IgD-negative memory B cell (primary cell): Measurements from ENCODE around the gene COL18A1. TPM values are rescaled to one million over a fixed set of nuclear protein-coding genes. Genes with fewer than 3 reads are reported as not detected.
A peak's percentile ranks its signal among the peaks of the same experiment; 100 is the strongest.

Experiments used
- H3K27ac Mint-ChIP-seq, 3 donors: one replicate each; pipeline ENCODE4 v1.8.0; 2020 to 2022; ENCODE audit warnings: mild to moderate bottlenecking in 3 of 3, mixed read lengths in 3 of 3, moderate library complexity in 1 of 3
- H3K27me3 Mint-ChIP-seq: one replicate; pipeline ENCODE4 v1.8.0; 2021; ENCODE audit warnings: mixed read lengths
- H3K36me3 Mint-ChIP-seq: one replicate; pipeline ENCODE4 v1.8.0; 2020; ENCODE audit warnings: mild to moderate bottlenecking, mixed read lengths
- H3K4me1 Mint-ChIP-seq, 3 donors: one replicate each; pipeline ENCODE4 v1.8.0; 2020 to 2022; ENCODE audit warnings: mixed read lengths in 3 of 3, mild to moderate bottlenecking in 1 of 3
- H3K4me3 Mint-ChIP-seq, 4 donors: one replicate each; pipeline ENCODE4 v1.8.0; 2020 to 2022; ENCODE audit warnings: mild to moderate bottlenecking in 4 of 4, mixed read lengths in 4 of 4, moderate library complexity in 3 of 4
- H3K9me3 Mint-ChIP-seq, 3 donors: one replicate each; pipeline ENCODE4 v1.8.0; 2020 to 2021; ENCODE audit warnings: mixed read lengths in 3 of 3, mild to moderate bottlenecking in 1 of 3
- polyA plus RNA-seq: library from polyadenylated mRNA; unstranded; fragments of 300-500 nt; fragmentation: Illumina TruSeq; gene quantifications from one replicate; pipeline ENCODE4 v1.2.3, GENCODE V29; 2021

COL18A1 gene
- polyA plus RNA-seq, 1 donor from 2014 or later = 4.0 TPM

DNA sequence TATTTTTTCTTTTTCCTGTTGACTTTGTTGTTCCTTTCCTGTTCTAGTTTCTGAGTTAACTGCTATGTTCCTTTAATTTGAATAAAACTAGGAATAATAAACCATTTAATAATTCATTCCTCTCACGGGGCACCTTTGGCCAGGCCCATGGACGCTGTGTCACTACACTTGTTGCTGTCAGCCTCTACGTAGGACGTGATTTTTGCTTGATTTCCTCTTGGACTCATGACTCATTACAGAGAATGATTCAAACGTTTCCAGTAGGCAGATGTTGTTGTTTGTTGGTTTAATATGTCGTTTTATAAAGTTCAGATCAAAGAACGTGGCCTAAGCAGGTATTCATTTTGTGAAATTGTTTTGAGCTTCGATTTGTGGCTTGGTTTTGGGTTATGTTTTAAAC lies 146.4 kb downstream of the COL18A1 start:
- peak overlapping the region; percentile 14 to 89 (median 70) for H3K4me3 Mint-ChIP-seq

GRCh38 chr21:45551783-45552695 lies 147.1 kb downstream of the COL18A1 start:
- H3K4me1 Mint-ChIP-seq = peaks cover 25 to 32% (median 28%) of the 10 kb centered on the region in 3 donors
- H3K27me3 Mint-ChIP-seq = no peaks in the 10 kb centered on the region
- no peaks in the 10 kb centered on the region for H3K36me3 Mint-ChIP-seq
- H3K4me3 Mint-ChIP-seq = peak overlapping the region; percentile 14 to 89 (median 72)
- H3K9me3 Mint-ChIP-seq = no peaks in the 10 kb centered on the region
- peak overlapping the region; percentile 18 to 92 (median 80) for H3K27ac Mint-ChIP-seq

More for the DNA sequence above, 146.4 kb downstream of the COL18A1 start:
- no peaks in the 10 kb centered on the region for H3K36me3 Mint-ChIP-seq
- peak overlapping the region; percentile 18 to 92 (median 80) for H3K27ac Mint-ChIP-seq
- peaks cover 25 to 32% (median 28%) of the 10 kb centered on the region in 3 donors for H3K4me1 Mint-ChIP-seq
- no peaks in the 10 kb centered on the region for H3K9me3 Mint-ChIP-seq
- no peaks in the 10 kb centered on the region for H3K27me3 Mint-ChIP-seq

- Mint-ChIP-seq H3K27me3 (no peaks in the 10 kb centered on the region), H3K4me1 (peaks cover 25 to 28% (median 27%) of the 10 kb centered on the region in 3 donors), H3K27ac (peak overlapping the region in 2 of 3 donors; percentile 14 to 59), H3K4me3 (peak overlapping the region in 2 of 4 donors; percentile 58 to 65), H3K36me3 (no peaks in the 10 kb centered on the region), H3K9me3 (no peaks in the 10 kb centered on the region)
Observed at GRCh38 chr21:45552696-45553391, 147.9 kb downstream of the COL18A1 start.

GRCh38 chr21:45554477-45555175 lies 149.7 kb downstream of the COL18A1 start:
- no peaks in the 10 kb centered on the region for H3K36me3 Mint-ChIP-seq
- H3K4me3 Mint-ChIP-seq = peak overlapping the region; percentile 88 to 96 (median 94)
- H3K4me1 Mint-ChIP-seq = peaks cover 22 to 26% (median 24%) of the 10 kb centered on the region in 3 donors
- peak overlapping the region; percentile 69 to 92 (median 84) for H3K27ac Mint-ChIP-seq
- no peaks in the 10 kb centered on the region for H3K9me3 Mint-ChIP-seq
- H3K27me3 Mint-ChIP-seq = no peaks in the 10 kb centered on the region

- H3K4me1 Mint-ChIP-seq = peaks cover 19 to 24% (median 22%) of the 10 kb centered on the region in 3 donors
- H3K27me3 Mint-ChIP-seq = peaks cover 1% of the 10 kb centered on the region
- no peak overlapping the region for H3K4me3 Mint-ChIP-seq
- no peaks in the 10 kb centered on the region for H3K9me3 Mint-ChIP-seq
- H3K27ac Mint-ChIP-seq = no peak overlapping the region
- H3K36me3 Mint-ChIP-seq = no peaks in the 10 kb centered on the region
Observed at GRCh38 chr21:45555251-45555556, 150.2 kb downstream of the COL18A1 start.

GRCh38 chr21:45555557-45556301 lies 150.8 kb downstream of the COL18A1 start:
- Mint-ChIP-seq H3K27ac (peak overlapping the region in 2 of 3 donors; percentile 73 to 78), H3K27me3 (peaks cover 5% of the 10 kb centered on the region), H3K9me3 (peaks cover 0 to 2% (median 0%) of the 10 kb centered on the region in 3 donors), H3K4me1 (peaks cover 15 to 18% (median 18%) of the 10 kb centered on the region in 3 donors), H3K36me3 (no peaks in the 10 kb centered on the region), H3K4me3 (peak overlapping the region; percentile 76 to 90 (median 86))

GRCh38 chr21:45556302-45556644 lies 151.3 kb downstream of the COL18A1 start:
- peak overlapping the region in 1 of 3 donors; percentile 73 for H3K27ac Mint-ChIP-seq
- peak overlapping the region in 3 of 4 donors; percentile 57 to 82 (median 76) for H3K4me3 Mint-ChIP-seq
- peaks cover 10 to 14% (median 13%) of the 10 kb centered on the region in 3 donors for H3K4me1 Mint-ChIP-seq
- no peaks in the 10 kb centered on the region for H3K36me3 Mint-ChIP-seq
- H3K27me3 Mint-ChIP-seq = peaks cover 7% of the 10 kb centered on the region
- H3K9me3 Mint-ChIP-seq = peaks cover 0 to 2% (median 0%) of the 10 kb centered on the region in 3 donors

DNA sequence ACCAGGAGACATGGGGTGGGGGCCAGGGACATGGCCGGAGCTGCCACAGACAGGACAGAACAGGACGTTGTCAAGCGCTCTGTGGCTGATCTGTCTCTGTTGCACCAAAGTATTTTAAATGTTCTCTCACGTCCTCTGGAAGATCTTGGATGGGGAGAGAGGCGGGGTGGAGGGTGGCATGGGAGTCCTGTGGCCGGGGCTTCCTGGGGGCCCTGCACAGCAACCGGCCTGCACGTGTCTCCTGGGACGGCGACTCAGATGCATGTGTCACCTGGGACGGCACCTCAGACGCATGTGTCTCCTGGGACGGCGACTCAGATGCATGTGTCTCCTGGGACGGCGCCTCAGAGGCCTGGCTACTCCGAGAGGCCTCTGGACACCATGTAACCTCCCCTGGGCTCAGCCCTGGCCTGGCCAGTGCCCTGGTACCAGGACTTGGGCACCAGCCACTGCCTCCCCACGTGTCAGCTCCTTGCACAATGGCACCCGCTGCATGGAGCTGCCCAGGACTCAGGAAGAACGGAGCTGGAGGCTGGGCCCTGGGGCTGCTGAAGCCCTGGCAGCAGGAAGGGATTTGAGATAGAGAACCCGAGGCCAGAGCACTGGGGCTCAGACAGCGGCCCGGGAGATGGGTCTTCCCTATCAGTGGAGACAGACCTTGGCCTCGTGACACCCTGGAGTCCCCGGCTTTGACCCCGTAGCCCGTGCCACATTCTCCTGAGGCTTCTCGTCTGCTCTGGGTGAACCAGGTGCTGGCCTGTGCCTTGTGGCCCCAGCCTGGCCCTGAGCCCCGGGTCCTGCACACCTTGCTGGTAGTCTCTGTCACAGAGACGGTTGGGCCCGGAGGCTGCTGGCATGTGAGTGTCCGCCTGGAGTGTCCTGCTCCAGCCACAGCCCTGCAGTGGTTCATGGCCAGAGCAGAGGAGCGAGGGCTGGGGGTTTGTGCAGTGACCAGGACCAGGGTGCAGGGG lies 152.0 kb downstream of the COL18A1 start:
- no peak overlapping the region for H3K27ac Mint-ChIP-seq
- peaks cover 6 to 7% (median 6%) of the 10 kb centered on the region in 3 donors for H3K4me1 Mint-ChIP-seq
- H3K36me3 Mint-ChIP-seq = no peaks in the 10 kb centered on the region
- H3K27me3 Mint-ChIP-seq = peaks cover 7% of the 10 kb centered on the region
- H3K9me3 Mint-ChIP-seq = peaks cover 0 to 2% (median 0%) of the 10 kb centered on the region in 3 donors
- peak overlapping the region in 3 of 4 donors; percentile 57 to 82 (median 72) for H3K4me3 Mint-ChIP-seq

DNA sequence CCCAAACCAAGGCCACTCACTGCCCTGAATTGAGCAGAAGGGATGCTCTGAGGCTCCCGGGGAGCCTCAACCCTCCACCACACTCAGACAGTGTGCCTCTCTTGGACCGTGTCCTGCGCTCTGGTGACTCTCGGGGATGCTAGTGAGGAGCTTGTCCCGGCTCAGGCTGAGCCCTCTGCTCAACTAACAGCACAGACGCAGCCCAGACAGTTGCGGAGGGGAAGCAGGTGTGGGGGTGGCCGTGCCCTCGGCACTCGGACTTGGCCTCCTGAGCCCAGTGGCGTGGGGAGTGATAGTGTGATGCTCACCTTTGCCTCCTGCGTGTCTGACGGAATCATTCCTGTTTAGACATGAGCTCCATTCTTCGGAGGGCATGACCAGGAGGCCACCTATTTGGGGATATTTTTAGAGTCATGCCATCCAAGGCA lies 152.7 kb downstream of the COL18A1 start:
- H3K27me3 Mint-ChIP-seq = peaks cover 7% of the 10 kb centered on the region
- H3K36me3 Mint-ChIP-seq = no peaks in the 10 kb centered on the region
- H3K4me1 Mint-ChIP-seq = peaks cover 5 to 6% (median 6%) of the 10 kb centered on the region in 3 donors
- no peak overlapping the region for H3K27ac Mint-ChIP-seq
- peaks cover 0 to 2% (median 0%) of the 10 kb centered on the region in 3 donors for H3K9me3 Mint-ChIP-seq
- H3K4me3 Mint-ChIP-seq = peak overlapping the region in 3 of 4 donors; percentile 15 to 82 (median 52)

GRCh38 chr21:45558044-45558721 lies 153.2 kb downstream of the COL18A1 start:
- Mint-ChIP-seq H3K27ac (no peak overlapping the region), H3K27me3 (peaks cover 9% of the 10 kb centered on the region), H3K9me3 (peaks cover 0 to 4% (median 2%) of the 10 kb centered on the region in 3 donors), H3K36me3 (no peaks in the 10 kb centered on the region), H3K4me1 (peaks cover 5 to 6% (median 6%) of the 10 kb centered on the region in 3 donors), H3K4me3 (peak overlapping the region in 1 of 4 donors; percentile 82)

GRCh38 chr21:45559216-45560105 lies 154.5 kb downstream of the COL18A1 start:
- Mint-ChIP-seq H3K27ac (no peak overlapping the region), H3K4me1 (peaks cover 4 to 5% (median 5%) of the 10 kb centered on the region in 3 donors), H3K36me3 (no peaks in the 10 kb centered on the region)

More at GRCh38 chr21:45559216-45560105, 154.5 kb downstream of the COL18A1 start:
- Mint-ChIP-seq H3K4me3 (peak overlapping the region in 1 of 4 donors; percentile 78), H3K9me3 (peaks cover 0 to 4% (median 2%) of the 10 kb centered on the region in 3 donors), H3K27me3 (peaks cover 9% of the 10 kb centered on the region)
